GM19372 (cell line): Measurements from ENCODE around the gene CABYR.
"Not testable (repeated sequence)": the region's sequence is repeated elsewhere in the genome, so short reads cannot be mapped to it uniquely, and the experiment has no call there.

Experiments used
- ATAC-seq: cut with Tn5 transposase; IDR thresholded peaks from one replicate; pipeline ENCODE4 v1.9.1; 2021; ENCODE audit warnings: mild to moderate bottlenecking, low read depth, moderate library complexity; ENCODE audit not compliant: unreplicated experiment

CABYR gene

GRCh38 chr18:24127735-24128134 lies 11.1 kb upstream of the CABYR start:
- no peak for ATAC-seq

GRCh38 chr18:24128700-24129099 lies 10.2 kb upstream of the CABYR start:
- no peak for ATAC-seq

- ATAC-seq = no peak
Observed at GRCh38 chr18:24130494-24130893, 8.4 kb upstream of the CABYR start.

GRCh38 chr18:24136967-24137373 lies 1.9 kb upstream of the CABYR start:
- ATAC-seq = no peak

- ATAC-seq = no peak
Observed at GRCh38 chr18:24138409-24138788, 463 bp upstream of the CABYR start.

- no peak for ATAC-seq
Observed at GRCh38 chr18:24140697-24141096, 1.8 kb downstream of the CABYR start.

GRCh38 chr18:24142376-24142775 lies 3.5 kb downstream of the CABYR start:
- no peak for ATAC-seq

- ATAC-seq = not testable (repeated sequence)
Observed at GRCh38 chr18:24149591-24149990, 10.7 kb downstream of the CABYR start.

GRCh38 chr18:24153397-24153796 lies 14.5 kb downstream of the CABYR start:
- ATAC-seq = no peak

GRCh38 chr18:24157855-24158254 lies 19.0 kb downstream of the CABYR start:
- ATAC-seq = no peak

GRCh38 chr18:24160086-24160485 lies 21.2 kb downstream of the CABYR start:
- no peak for ATAC-seq

GRCh38 chr18:24161304-24161703 lies 22.4 kb downstream of the CABYR start:
- ATAC-seq = no peak

- ATAC-seq = no peak
Observed at GRCh38 chr18:24168496-24168895, 29.6 kb downstream of the CABYR start.

- no peak for ATAC-seq
Observed at GRCh38 chr18:24170360-24170759, 31.5 kb downstream of the CABYR start.

GRCh38 chr18:24173997-24174396 lies 35.1 kb downstream of the CABYR start:
- no peak for ATAC-seq

GRCh38 chr18:24176727-24177416 lies 38.0 kb downstream of the CABYR start:
- ATAC-seq = peak; percentile 90

- ATAC-seq = no peak
Observed at GRCh38 chr18:24177499-24178133, 38.8 kb downstream of the CABYR start.

GRCh38 chr18:24180048-24180447 lies 41.2 kb downstream of the CABYR start:
- no peak for ATAC-seq

- ATAC-seq = no peak
Observed at GRCh38 chr18:24181806-24182205, 42.9 kb downstream of the CABYR start.

- no peak for ATAC-seq
Observed at GRCh38 chr18:24185805-24186204, 46.9 kb downstream of the CABYR start.

- ATAC-seq = peak; percentile 62
Observed at GRCh38 chr18:24187049-24187448, 48.2 kb downstream of the CABYR start.

- no peak for ATAC-seq
Observed at GRCh38 chr18:24187689-24188088, 48.8 kb downstream of the CABYR start.
